Fibroblast of villous mesenchyme (primary cell): ENCODE data around the gene ZBP1. TPM values are rescaled to one million over a fixed set of nuclear protein-coding genes. Genes with fewer than 3 reads are reported as not detected.

ENCODE experiments used
- DNase-seq: peaks from one replicate; pipeline ENCODE4 v3.0.0-alpha.2; 2010; ENCODE audit warnings: low read depth
- H3K4me3 ChIP-seq: 2 replicates; pipeline ENCODE4 v1.5.1; 2011; ENCODE audit warnings: low read depth, mild to moderate bottlenecking, low read length
- total RNA-seq: library from RNA; depleted of rRNA; stranded (reverse); fragments of >200 nt; gene quantifications from 2 replicates; pipeline ENCODE4 v1.2.3, GENCODE V29; 2012
- TF ChIP-seq, protein P1 (sequence below): IDR thresholded peaks from 2 replicates; pipeline ENCODE4 v1.5.1; 2012; ENCODE audit warnings: low read depth, mild to moderate bottlenecking, low read length; ENCODE audit not compliant: insufficient read depth

ZBP1 gene
- total RNA-seq, 1 donor: not detected

- H3K4me3 ChIP-seq: no peak overlapping the region
- DNase-seq: no peak
- TF ChIP-seq, protein P1, sequence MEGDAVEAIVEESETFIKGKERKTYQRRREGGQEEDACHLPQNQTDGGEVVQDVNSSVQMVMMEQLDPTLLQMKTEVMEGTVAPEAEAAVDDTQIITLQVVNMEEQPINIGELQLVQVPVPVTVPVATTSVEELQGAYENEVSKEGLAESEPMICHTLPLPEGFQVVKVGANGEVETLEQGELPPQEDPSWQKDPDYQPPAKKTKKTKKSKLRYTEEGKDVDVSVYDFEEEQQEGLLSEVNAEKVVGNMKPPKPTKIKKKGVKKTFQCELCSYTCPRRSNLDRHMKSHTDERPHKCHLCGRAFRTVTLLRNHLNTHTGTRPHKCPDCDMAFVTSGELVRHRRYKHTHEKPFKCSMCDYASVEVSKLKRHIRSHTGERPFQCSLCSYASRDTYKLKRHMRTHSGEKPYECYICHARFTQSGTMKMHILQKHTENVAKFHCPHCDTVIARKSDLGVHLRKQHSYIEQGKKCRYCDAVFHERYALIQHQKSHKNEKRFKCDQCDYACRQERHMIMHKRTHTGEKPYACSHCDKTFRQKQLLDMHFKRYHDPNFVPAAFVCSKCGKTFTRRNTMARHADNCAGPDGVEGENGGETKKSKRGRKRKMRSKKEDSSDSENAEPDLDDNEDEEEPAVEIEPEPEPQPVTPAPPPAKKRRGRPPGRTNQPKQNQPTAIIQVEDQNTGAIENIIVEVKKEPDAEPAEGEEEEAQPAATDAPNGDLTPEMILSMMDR: no peak
Observed at GRCh38 chr20:57649617-57650015, 29.4 kb upstream of the ZBP1 start.

DNA sequence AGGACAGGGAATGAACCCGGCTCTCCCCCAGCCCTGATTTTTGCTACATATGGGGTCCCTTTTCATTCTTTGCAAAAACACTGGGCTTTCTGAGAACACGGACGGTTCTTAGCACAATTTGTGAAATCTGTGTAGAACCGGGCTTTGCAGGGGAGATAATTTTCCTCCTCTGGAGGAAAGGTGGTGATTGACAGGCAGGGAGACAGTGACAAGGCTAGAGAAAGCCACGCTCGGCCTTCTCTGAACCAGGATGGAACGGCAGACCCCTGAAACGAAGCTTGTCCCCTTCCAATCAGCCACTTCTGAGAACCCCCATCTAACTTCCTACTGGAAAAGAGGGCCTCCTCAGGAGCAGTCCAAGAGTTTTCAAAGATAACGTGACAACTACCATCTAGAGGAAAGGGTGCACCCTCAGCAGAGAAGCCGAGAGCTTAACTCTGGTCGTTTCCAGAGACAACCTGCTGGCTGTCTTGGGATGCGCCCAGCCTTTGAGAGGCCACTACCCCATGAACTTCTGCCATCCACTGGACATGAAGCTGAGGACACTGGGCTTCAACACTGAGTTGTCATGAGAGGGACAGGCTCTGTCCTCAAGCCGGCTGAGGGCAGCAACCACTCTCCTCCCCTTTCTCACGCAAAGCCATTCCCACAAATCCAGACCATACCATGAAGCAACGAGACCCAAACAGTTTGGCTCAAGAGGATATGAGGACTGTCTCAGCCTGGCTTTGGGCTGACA lies 28.8 kb upstream of the ZBP1 start:
- H3K4me3 ChIP-seq: no peak overlapping the region
- TF ChIP-seq, protein P1: no peak
- no peak for DNase-seq

DNA sequence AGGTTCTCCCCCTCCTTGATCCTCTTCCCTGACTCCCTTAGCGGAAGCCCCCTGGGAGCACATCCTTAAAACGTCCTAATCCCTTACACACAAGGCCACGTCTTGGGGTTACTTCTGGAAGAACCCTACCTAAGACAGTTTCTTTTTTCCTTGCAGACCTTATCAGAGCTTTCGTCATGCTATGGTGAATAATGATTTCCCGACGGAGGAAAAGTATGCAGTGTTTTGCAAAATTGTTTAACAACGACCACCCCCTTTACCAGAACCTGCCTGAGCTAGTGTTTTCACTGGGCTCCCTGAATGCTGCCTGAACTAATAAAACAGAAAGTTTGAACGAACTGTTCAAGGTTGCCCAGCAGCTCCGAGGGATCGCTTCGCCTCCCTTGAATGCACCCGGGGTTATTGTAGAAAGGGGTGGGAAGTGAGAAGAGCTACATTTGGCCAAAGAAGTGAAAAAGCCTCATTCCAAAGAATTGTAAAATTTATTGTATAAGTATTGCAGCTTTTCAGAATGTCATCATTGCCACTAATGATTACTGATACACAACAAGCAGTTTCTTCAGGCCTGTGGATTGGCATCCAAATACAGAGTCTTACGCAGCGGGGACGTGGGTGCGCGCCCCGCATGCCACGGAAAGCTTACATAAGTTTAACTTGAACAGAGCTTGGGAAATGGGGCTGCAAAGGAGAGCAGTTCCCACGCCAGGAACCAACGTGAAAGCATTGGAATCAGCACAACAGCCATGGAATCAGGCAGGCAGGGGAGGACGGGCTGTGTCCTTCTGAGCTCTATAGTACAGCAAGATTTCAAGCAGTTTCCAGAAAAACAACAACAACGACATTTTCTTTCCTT lies 27.9 kb upstream of the ZBP1 start:
- DNase-seq: no peak
- TF ChIP-seq, protein P1: no peak
- no peak overlapping the region for H3K4me3 ChIP-seq

GRCh38 chr20:57647006-57647932 lies 27.0 kb upstream of the ZBP1 start:
- no peak overlapping the region for H3K4me3 ChIP-seq
- TF ChIP-seq, protein P1: no peak
- DNase-seq: no peak

- TF ChIP-seq, protein P1: no peak
- no peak overlapping the region for H3K4me3 ChIP-seq
- no peak for DNase-seq
Observed at GRCh38 chr20:57638895-57639236, 18.6 kb upstream of the ZBP1 start.

GRCh38 chr20:57638173-57638894 lies 18.1 kb upstream of the ZBP1 start:
- DNase-seq: peak; percentile 4
- no peak overlapping the region for H3K4me3 ChIP-seq
- TF ChIP-seq, protein P1: no peak
